GM13977 (cell line): Measurements from ENCODE around the gene DCUN1D2.

Experiments used
- DNase-seq: peaks from one replicate; pipeline ENCODE4 v3.0.0; 2012; ENCODE audit warnings: low spot score
- in situ Hi-C: fragments of 300-500 bp; cut with MboI; formaldehyde crosslinking; loops from one replicate; pipeline ENCODE4 v1.12.0; 2022; ENCODE audit warnings: low sequenced_read_pairs, low pct_unique_long_range_greater_than_20kb, mixed read lengths, inconsistent platforms; ENCODE audit not compliant: unreplicated experiment
- TF ChIP-seq, protein P1 (sequence below): IDR thresholded peaks from 2 replicates; pipeline ENCODE4 v1.5.1; 2012; ENCODE audit warnings: mild to moderate bottlenecking, control low read depth; ENCODE audit not compliant: insufficient read depth; ENCODE audit errors: extremely low read depth, missing control alignments

The DCUN1D2 gene

GRCh38 chr13:113518076-113518803, 27.7 kb upstream of the DCUN1D2 start:
- TF ChIP-seq, protein P1, sequence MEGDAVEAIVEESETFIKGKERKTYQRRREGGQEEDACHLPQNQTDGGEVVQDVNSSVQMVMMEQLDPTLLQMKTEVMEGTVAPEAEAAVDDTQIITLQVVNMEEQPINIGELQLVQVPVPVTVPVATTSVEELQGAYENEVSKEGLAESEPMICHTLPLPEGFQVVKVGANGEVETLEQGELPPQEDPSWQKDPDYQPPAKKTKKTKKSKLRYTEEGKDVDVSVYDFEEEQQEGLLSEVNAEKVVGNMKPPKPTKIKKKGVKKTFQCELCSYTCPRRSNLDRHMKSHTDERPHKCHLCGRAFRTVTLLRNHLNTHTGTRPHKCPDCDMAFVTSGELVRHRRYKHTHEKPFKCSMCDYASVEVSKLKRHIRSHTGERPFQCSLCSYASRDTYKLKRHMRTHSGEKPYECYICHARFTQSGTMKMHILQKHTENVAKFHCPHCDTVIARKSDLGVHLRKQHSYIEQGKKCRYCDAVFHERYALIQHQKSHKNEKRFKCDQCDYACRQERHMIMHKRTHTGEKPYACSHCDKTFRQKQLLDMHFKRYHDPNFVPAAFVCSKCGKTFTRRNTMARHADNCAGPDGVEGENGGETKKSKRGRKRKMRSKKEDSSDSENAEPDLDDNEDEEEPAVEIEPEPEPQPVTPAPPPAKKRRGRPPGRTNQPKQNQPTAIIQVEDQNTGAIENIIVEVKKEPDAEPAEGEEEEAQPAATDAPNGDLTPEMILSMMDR = no peak
- no peak for DNase-seq
- in situ Hi-C loops = no loop called here

DNA sequence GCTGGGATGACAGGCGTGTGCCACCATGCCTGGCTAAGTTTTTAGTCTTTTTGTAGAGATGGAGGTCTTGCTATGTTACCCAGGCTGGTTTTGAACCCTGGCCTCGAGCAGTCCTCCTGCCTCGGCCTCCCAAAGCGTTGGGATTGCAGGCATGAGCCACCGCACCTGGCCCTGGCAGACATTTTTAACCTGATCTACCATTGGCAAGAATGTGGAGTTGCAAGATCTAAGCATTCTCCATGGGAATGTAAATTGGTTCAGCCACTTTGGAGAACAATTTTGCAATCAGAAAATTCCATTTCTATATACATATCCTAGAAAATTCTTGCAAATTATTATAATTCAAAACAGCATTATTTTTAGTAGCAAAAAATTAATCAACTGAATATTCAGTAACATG, 24.3 kb upstream of the DCUN1D2 start:
- TF ChIP-seq, protein P1 = no peak
- no peak for DNase-seq
- in situ Hi-C loops = no loop called here

GRCh38 chr13:113513761-113514160, 23.2 kb upstream of the DCUN1D2 start:
- TF ChIP-seq, protein P1 = no peak
- DNase-seq = no peak
- in situ Hi-C loops = no loop called here

- TF ChIP-seq, protein P1 = no peak
- in situ Hi-C loops = no loop called here
- DNase-seq = no peak
Observed at GRCh38 chr13:113511361-113511760, 20.9 kb upstream of the DCUN1D2 start.

DNA sequence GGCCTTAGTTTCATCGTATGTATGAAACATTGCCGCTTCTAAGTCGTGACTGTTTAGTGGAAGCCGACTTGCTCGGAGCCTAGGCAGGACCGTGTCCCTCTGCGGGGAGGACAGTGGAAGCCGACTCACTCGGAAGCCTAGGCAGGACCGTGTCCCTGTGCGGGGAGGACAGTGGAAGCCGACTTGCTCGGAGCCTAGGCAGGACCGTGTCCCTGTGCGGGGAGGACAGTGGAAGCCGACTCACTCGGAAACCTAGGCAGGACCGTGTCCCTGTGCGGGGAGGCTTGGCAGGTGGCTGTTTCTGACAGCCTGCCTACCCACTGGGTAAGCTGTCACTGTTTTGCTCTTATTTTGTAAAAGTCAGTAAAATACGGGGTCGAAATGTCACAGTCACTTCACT, 20.4 kb upstream of the DCUN1D2 start:
- in situ Hi-C loops = no loop called here
- DNase-seq = no peak

DNA sequence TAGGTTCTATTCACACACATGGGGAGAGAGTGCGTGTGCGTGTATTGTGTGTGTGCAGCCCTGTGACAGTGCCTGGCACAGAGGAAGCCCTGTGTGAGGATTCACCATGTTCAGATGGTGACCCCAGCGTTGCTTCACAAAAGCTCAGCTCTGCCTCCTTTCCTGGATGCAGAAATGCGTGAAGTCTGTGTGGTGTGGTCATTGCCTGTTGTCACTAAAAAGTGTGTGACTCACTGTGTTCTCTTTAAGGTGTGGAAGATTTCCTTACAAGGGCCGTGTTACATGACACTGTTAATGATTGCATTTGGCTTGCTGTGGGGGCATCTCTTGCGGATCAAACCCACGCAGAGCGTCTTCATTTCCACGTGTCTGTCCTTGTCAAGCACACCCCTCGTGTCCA, 19.5 kb upstream of the DCUN1D2 start:
- in situ Hi-C loops = no loop called here
- no peak for DNase-seq
- TF ChIP-seq, protein P1 = no peak

More for the DNA sequence above, 20.4 kb upstream of the DCUN1D2 start:
- TF ChIP-seq, protein P1 = no peak
